Mesendoderm (in vitro differentiated cells): ENCODE results near the gene ZFAND2B.
A peak's percentile ranks its signal among the peaks of the same experiment; 100 is the strongest.

Source experiments
- DNase-seq: peaks from one replicate; pipeline ENCODE4 v3.0.0; 2013
- H2AK5ac ChIP-seq: 2 replicates; pipeline ENCODE4 v1.6.1; 2013; ENCODE audit warnings: low read length, inconsistent platforms
- H2BK120ac ChIP-seq: 2 replicates; pipeline ENCODE4 v1.6.1; 2013; ENCODE audit warnings: low read depth, mild to moderate bottlenecking, low read length, moderate library complexity, mixed read lengths
- H2BK15ac ChIP-seq: replicated peaks from 2 replicates; pipeline ENCODE4 v1.6.1; 2013; ENCODE audit warnings: low read depth, mild to moderate bottlenecking, moderate library complexity
- H2BK5ac ChIP-seq: 2 replicates; pipeline ENCODE4 v1.6.1; 2013; ENCODE audit warnings: low read length, inconsistent platforms
- H3K18ac ChIP-seq: 2 replicates; pipeline ENCODE4 v1.6.1; 2013; ENCODE audit warnings: mild to moderate bottlenecking, low read length, mixed read lengths
- H3K23ac ChIP-seq: one replicate; pipeline ENCODE4 v1.6.1; 2013; ENCODE audit warnings: low read length
- H3K27ac ChIP-seq: 2 replicates; pipeline ENCODE4 v1.5.1; 2013; ENCODE audit warnings: low read depth, mild to moderate bottlenecking, inconsistent platforms, low read length, moderate library complexity
- H3K27me3 ChIP-seq: 2 replicates; pipeline ENCODE4 v1.6.1; 2013; ENCODE audit warnings: low read length, control low read depth, mild to moderate bottlenecking, inconsistent platforms; ENCODE audit not compliant: insufficient read depth, poor library complexity
- H3K36me3 ChIP-seq: 2 replicates; pipeline ENCODE4 v1.6.1; 2013; ENCODE audit warnings: low read length, inconsistent platforms; ENCODE audit not compliant: control insufficient read depth, insufficient read depth
- H3K4ac ChIP-seq: one replicate; pipeline ENCODE4 v1.6.1; 2013; ENCODE audit warnings: low read depth, mild to moderate bottlenecking, low read length, moderate library complexity
- H3K4me1 ChIP-seq: 2 replicates; pipeline ENCODE4 v1.6.1; 2013; ENCODE audit warnings: low read depth, low read length, inconsistent platforms; ENCODE audit not compliant: control insufficient read depth
- H3K4me2 ChIP-seq: 2 replicates; pipeline ENCODE4 v1.6.1; 2013; ENCODE audit warnings: low read length
- H3K4me3 ChIP-seq: 2 replicates; pipeline ENCODE4 v1.5.1; 2013; ENCODE audit warnings: mild to moderate bottlenecking, low read length
- H3K56ac ChIP-seq: one replicate; pipeline ENCODE4 v1.6.1; 2013; ENCODE audit warnings: low read length
- H3K79me1 ChIP-seq: 2 replicates; pipeline ENCODE4 v1.6.1; 2013; ENCODE audit warnings: low read length, inconsistent platforms
- H3K79me2 ChIP-seq: 2 replicates; pipeline ENCODE4 v1.6.1; 2013; ENCODE audit warnings: mild to moderate bottlenecking, low read length; ENCODE audit not compliant: control insufficient read depth, insufficient read depth
- H3K9ac ChIP-seq: 2 replicates; pipeline ENCODE4 v1.6.1; 2013; ENCODE audit warnings: low read length, inconsistent platforms
- H4K5ac ChIP-seq: one replicate; pipeline ENCODE4 v1.6.1; 2013; ENCODE audit warnings: low read length
- H4K8ac ChIP-seq: one replicate; pipeline ENCODE4 v1.6.1; 2013; ENCODE audit warnings: low read depth, mild to moderate bottlenecking, control low read depth, low read length, moderate library complexity
- WGBS: extraction: QIAGEN DNeasy Blood & Tissue Kit; methylation state at CpG from one replicate; pipeline ENCODE4 v1.1.7; 2013; ENCODE audit warnings: low lambda C conversion rate, missing lambda C conversion rate; ENCODE audit not compliant: insufficient coverage; ENCODE audit errors: extremely low coverage; 5-methylcytosine and 5-hydroxymethylcytosine counted together

The ZFAND2B gene

DNA sequence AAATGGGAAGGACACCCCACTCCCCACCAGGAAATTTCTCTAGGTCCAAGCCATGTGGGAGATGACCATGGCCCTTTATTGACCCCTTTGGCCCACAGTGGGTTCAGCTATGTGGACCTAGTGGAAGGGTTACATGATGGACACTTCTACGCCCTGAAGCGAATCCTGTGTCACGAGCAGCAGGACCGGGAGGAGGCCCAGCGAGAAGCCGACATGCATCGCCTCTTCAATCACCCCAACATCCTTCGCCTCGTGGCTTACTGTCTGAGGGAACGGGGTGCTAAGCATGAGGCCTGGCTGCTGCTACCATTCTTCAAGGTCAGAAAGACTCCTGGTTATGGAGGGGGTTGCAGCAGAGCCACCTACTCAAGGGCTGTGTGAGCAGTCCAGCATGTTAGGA, 40.0 kb downstream of the ZFAND2B start:
- H2BK120ac ChIP-seq: no peak overlapping the region
- H3K27ac ChIP-seq: no peak overlapping the region
- no peak overlapping the region for H3K18ac ChIP-seq
- H3K56ac ChIP-seq: no peak overlapping the region
- H2BK5ac ChIP-seq: no peak overlapping the region
- no peak overlapping the region for H3K9ac ChIP-seq
- no peak overlapping the region for H3K4me3 ChIP-seq
- DNase-seq: no peak
- no peak overlapping the region for H2AK5ac ChIP-seq
- peaks cover 2% of the 10 kb centered on the region for H3K4me1 ChIP-seq
- no peaks in the 10 kb centered on the region for H3K27me3 ChIP-seq
- H3K4me2 ChIP-seq: no peak overlapping the region
- H3K4ac ChIP-seq: no peak overlapping the region
- H3K79me1 ChIP-seq: peaks cover 7% of the 10 kb centered on the region
- H3K79me2 ChIP-seq: no peaks in the 10 kb centered on the region
- no peaks in the 10 kb centered on the region for H3K36me3 ChIP-seq
- H4K5ac ChIP-seq: no peak overlapping the region
- no peak overlapping the region for H2BK15ac ChIP-seq
- no CpG with 5 or more reads among the region's 10 CpGs for WGBS
- no peak overlapping the region for H3K23ac ChIP-seq
- no peak overlapping the region for H4K8ac ChIP-seq

DNA sequence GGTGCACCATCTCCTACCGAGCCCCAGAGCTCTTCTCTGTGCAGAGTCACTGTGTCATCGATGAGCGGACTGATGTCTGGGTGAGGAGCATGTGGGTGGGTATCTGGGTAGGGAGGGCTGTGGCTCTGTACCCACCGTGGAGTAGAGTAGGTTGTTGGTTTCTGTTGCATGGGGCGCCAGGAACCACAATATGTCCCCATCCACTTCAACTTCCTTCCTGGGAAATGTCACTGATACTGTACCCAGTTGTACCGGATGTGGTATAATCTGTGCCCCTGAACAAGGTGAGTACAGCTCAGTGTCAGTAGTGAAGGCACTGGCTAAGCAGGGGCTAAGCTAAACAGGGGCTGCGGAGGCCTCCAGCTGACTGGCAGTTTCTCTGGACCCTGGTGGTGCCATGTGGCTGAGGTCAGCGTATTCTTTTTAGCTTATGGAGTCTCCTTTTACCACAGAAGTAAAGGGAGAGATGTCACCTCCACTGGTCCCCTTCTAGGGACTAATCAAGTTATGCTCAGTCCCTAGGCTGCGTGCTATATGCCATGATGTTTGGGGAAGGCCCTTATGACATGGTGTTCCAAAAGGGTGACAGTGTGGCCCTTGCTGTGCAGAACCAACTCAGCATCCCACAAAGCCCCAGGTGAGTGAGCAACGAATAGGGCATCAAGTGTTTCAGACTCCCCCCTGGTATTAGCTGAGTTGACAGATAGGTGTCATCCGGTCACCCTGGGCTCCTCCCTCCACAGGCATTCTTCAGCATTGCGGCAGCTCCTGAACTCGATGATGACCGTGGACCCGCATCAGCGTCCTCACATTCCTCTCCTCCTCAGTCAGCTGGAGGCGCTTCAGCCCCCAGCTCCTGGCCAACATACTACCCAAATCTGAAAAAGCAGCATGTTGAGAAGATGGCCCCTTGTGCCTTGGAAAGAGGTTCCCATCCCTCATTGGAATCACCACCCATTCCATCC, 41.4 kb downstream of the ZFAND2B start:
- H4K8ac ChIP-seq: no peak overlapping the region
- H3K27me3 ChIP-seq: no peaks in the 10 kb centered on the region
- H2AK5ac ChIP-seq: no peak overlapping the region
- no peak overlapping the region for H3K4ac ChIP-seq
- H3K4me2 ChIP-seq: no peak overlapping the region
- no peak overlapping the region for H3K56ac ChIP-seq
- no peak overlapping the region for H4K5ac ChIP-seq
- H3K27ac ChIP-seq: no peak overlapping the region
- DNase-seq: peak; percentile 75
- H3K4me3 ChIP-seq: no peak overlapping the region
- H3K36me3 ChIP-seq: no peaks in the 10 kb centered on the region
- peaks cover 9% of the 10 kb centered on the region for H3K79me1 ChIP-seq
- H2BK5ac ChIP-seq: no peak overlapping the region
- peaks cover 2% of the 10 kb centered on the region for H3K79me2 ChIP-seq
- H3K4me1 ChIP-seq: peaks cover 7% of the 10 kb centered on the region
- H3K9ac ChIP-seq: no peak overlapping the region
- no CpG with 5 or more reads among the region's 17 CpGs for WGBS
- H3K23ac ChIP-seq: no peak overlapping the region
- H3K18ac ChIP-seq: no peak overlapping the region
- H2BK15ac ChIP-seq: no peak overlapping the region
- H2BK120ac ChIP-seq: no peak overlapping the region

DNA sequence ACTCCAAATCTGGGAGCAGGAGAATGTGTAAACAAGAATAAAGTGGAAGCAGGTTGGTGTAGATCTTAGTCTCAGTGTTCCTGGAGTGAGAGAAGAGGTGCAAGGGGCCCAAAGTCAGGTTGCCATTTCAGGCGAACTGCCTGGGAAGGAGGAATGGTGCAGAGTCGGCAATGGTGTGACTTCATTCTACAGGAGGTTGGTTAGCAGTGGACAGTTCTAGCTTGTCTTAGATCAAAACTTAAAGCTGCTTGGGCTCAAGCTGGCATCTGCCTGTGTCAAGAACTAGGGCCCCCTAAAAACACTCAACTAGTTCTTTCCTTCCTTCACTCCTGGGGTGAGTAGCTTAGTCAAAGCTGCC, 42.2 kb downstream of the ZFAND2B start:
- Histone ChIP-seq H3K56ac (peak overlapping the region; percentile 51), H3K79me1 (peaks cover 9% of the 10 kb centered on the region), H3K27me3 (no peaks in the 10 kb centered on the region), H3K36me3 (no peaks in the 10 kb centered on the region), H4K8ac (no peak overlapping the region), H3K79me2 (peaks cover 2% of the 10 kb centered on the region), H3K27ac (no peak overlapping the region), H3K4ac (no peak overlapping the region), H2BK5ac (no peak overlapping the region), H3K4me2 (no peak overlapping the region), H2BK120ac (no peak overlapping the region), H3K4me1 (peaks cover 7% of the 10 kb centered on the region), H3K18ac (no peak overlapping the region), H2AK5ac (no peak overlapping the region), H3K23ac (no peak overlapping the region), H4K5ac (no peak overlapping the region), H3K9ac (no peak overlapping the region), H3K4me3 (no peak overlapping the region), H2BK15ac (no peak overlapping the region)
- DNase-seq: no peak
- WGBS: no CpG with 5 or more reads among the region's 2 CpGs

DNA sequence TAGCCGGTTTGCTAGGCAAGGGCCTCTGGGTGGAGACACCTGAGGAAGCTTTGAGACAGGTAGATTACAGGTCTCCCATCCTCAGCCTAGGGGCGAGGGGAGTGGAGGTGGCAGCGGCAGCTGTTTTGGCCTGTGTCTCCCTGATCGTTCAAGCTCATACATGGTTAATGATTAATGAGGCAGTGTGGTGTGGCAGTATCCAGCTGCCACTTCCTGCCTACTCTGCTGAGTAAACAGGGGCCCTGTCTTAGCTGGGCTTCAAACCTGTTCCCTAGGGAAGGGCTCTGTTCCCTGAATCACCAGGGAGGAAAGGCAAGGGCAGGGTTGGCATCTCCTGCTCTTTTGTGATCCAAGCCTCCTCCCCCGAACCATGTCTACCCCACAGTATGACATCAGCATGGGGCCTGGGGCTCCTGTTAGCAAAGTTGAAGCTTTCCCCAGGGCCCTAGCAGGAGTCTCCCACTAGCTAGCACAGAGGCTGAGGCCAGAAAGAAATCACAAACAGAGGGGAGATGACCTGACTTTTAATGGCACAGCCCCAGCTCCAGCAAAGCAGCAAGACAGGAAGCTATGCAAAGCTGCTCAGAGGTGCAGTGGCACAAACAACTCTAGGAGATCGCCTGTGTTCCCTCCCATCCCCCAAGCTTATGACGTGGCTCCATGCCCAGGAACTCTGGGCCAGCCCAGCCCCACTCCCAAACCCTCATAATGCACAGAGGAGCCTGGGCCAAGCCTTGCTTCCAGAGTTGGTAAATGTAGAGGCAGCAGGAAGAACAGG, 42.8 kb downstream of the ZFAND2B start:
- Histone ChIP-seq H3K4me1 (peaks cover 7% of the 10 kb centered on the region), H2BK15ac (no peak overlapping the region), H3K18ac (no peak overlapping the region), H3K79me1 (peaks cover 9% of the 10 kb centered on the region), H3K23ac (no peak overlapping the region), H4K8ac (no peak overlapping the region), H3K79me2 (peaks cover 2% of the 10 kb centered on the region), H3K9ac (peak overlapping the region; percentile 18), H3K4me3 (no peak overlapping the region), H3K4me2 (no peak overlapping the region), H2BK5ac (no peak overlapping the region), H4K5ac (no peak overlapping the region), H3K27me3 (peaks cover 4% of the 10 kb centered on the region), H3K27ac (peak overlapping the region; percentile 40), H3K56ac (peak overlapping the region; percentile 38), H3K4ac (no peak overlapping the region), H3K36me3 (no peaks in the 10 kb centered on the region), H2AK5ac (no peak overlapping the region), H2BK120ac (no peak overlapping the region)
- WGBS: no CpG with 5 or more reads among the region's 7 CpGs
- peak; percentile 61 for DNase-seq

DNA sequence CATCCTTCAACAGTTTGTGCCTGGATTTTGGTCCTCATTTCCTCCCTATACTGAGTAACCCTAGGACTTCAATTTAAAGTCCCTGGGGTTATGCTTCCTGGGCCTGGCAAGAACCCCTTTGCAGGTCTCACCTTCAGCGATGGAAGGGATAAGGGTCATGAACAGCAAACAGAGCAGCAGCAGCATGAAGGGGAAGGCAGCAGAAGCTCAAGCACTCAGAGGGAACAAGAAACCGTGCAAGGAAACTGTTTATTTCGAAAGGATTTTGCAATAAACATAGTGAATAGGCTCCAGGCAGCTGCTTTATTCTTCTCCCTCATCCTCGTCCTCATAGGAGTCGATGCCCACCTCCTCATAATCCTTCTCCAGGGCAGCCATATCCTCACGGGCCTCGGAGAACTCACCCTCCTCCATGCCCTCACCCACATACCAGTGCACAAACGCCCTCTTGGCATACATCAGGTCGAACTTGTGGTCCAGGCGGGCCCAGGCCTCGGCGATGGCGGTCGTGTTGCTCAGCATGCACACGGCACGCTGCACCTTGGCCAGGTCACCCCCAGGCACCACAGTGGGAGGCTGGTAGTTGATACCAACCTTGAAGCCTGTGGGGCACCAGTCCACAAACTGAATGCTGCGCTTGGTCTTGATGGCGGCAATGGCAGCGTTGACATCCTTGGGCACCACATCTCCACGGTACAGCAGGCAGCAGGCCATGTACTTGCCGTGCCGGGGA, 43.6 kb downstream of the ZFAND2B start:
- Histone ChIP-seq H3K4me1 (peaks cover 5% of the 10 kb centered on the region), H3K4me3 (no peak overlapping the region), H3K27me3 (peaks cover 10% of the 10 kb centered on the region), H4K5ac (no peak overlapping the region), H3K9ac (no peak overlapping the region), H3K79me2 (peaks cover 2% of the 10 kb centered on the region), H2BK120ac (no peak overlapping the region), H3K79me1 (peaks cover 9% of the 10 kb centered on the region), H4K8ac (no peak overlapping the region), H3K18ac (no peak overlapping the region), H2BK15ac (no peak overlapping the region), H3K4me2 (no peak overlapping the region), H3K23ac (no peak overlapping the region), H2AK5ac (no peak overlapping the region), H3K4ac (no peak overlapping the region), H3K36me3 (no peaks in the 10 kb centered on the region), H2BK5ac (no peak overlapping the region), H3K56ac (no peak overlapping the region), H3K27ac (no peak overlapping the region)
- no CpG with 5 or more reads among the region's 22 CpGs for WGBS
- DNase-seq: no peak
